AG09319 (cell line): ENCODE data around the gene SLC17A9.

Experiments
- DNase-seq: peaks from one replicate; pipeline ENCODE4 v3.0.0-alpha.2; 2010; ENCODE audit warnings: low read depth; ENCODE audit errors: extremely low read depth
- TF ChIP-seq, protein P1 (sequence below): IDR thresholded peaks from 2 replicates; pipeline ENCODE4 v1.5.1; 2011; ENCODE audit warnings: low read depth, mild to moderate bottlenecking, inconsistent platforms, low read length, moderate library complexity

SLC17A9 gene

GRCh38 chr20:62995481-62995880 lies 43.0 kb downstream of the SLC17A9 start:
- TF ChIP-seq, protein P1, sequence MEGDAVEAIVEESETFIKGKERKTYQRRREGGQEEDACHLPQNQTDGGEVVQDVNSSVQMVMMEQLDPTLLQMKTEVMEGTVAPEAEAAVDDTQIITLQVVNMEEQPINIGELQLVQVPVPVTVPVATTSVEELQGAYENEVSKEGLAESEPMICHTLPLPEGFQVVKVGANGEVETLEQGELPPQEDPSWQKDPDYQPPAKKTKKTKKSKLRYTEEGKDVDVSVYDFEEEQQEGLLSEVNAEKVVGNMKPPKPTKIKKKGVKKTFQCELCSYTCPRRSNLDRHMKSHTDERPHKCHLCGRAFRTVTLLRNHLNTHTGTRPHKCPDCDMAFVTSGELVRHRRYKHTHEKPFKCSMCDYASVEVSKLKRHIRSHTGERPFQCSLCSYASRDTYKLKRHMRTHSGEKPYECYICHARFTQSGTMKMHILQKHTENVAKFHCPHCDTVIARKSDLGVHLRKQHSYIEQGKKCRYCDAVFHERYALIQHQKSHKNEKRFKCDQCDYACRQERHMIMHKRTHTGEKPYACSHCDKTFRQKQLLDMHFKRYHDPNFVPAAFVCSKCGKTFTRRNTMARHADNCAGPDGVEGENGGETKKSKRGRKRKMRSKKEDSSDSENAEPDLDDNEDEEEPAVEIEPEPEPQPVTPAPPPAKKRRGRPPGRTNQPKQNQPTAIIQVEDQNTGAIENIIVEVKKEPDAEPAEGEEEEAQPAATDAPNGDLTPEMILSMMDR = no peak
- no peak for DNase-seq

DNA sequence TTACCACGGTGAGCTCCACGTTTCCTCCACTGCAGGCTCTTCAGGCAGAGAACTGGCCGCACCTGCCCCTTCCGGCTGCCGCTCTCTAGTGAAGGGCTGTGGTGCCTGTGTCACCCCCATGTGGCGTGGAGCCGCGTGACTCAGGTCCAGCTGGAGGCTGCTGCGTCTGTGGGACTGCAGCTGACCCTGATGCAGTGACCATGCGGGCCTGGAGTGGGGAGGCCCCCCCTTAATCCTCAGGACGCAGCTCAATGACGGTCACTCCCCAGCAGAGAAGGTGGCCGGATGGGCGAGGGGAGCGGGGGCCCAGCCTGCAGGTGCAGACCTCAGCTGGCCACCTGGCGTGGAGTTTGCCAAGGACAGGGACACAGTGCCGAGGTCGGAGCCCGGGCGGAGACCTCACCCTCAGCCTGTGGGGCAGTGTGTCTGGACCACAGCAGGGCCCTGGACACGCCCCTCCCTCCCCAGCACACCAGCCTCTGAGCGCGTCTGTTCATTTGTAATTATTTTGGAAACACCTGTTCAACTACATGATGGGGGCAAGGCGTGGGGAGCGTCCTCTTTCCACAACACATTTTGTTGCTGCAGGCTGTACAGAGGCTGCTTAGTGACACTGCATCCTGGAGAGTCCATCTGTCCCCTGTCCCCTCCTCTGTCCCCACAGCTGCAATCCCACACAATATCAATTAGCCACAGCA lies 43.5 kb downstream of the SLC17A9 start:
- no peak for DNase-seq
- TF ChIP-seq, protein P1 = no peak

DNA sequence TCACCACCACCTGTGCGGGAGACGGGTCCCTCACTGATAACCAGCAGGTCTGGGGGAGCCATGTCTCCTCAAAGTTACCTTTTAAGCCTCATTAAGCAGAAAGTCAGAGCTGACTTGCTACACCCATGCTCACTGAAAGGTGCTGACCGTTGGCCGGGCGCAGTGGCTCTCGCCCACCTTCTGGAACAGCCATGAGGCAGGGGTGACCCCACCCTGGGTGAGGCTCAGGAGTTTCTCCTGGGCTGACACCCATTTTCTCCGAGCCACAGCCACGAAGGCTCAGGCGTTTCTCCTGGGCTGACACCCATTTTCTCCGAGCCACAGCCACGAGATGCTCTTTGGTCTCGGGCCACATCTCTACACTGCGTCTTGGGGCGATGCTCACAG lies 44.1 kb downstream of the SLC17A9 start:
- DNase-seq = no peak
- TF ChIP-seq, protein P1 = no peak

GRCh38 chr20:62997417-62998035 lies 45.0 kb downstream of the SLC17A9 start:
- no peak for DNase-seq
- TF ChIP-seq, protein P1 = no peak

DNA sequence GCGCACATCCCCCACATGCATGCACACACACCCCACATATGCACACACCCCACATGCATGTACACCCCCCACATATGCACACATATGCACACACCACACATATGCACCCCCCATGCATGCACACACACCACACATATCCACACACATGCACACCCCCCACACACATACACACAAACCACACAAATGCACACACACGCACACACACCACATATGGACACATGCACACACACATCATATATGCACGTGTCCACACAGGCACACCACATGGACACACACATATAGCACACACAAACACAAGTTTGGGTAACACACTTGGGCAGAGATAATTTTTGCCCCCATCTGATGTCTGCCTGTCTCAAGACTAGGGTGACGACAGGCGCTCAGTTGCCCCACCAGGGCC lies 45.9 kb downstream of the SLC17A9 start:
- TF ChIP-seq, protein P1 = no peak

GRCh38 chr20:62999580-62999979 lies 47.1 kb downstream of the SLC17A9 start:
- TF ChIP-seq, protein P1 = no peak
- no peak for DNase-seq

More for the DNA sequence above, 45.9 kb downstream of the SLC17A9 start:
- DNase-seq = no peak

GRCh38 chr20:63000036-63000435 lies 47.5 kb downstream of the SLC17A9 start:
- TF ChIP-seq, protein P1 = no peak
- DNase-seq = no peak
